PC-9 (cell line): ENCODE data around the gene KLRD1. TPM values are rescaled to one million over a fixed set of nuclear protein-coding genes. Genes with fewer than 3 reads are reported as not detected.

Experiments used
- BruUV-seq: library from RNA; stranded (reverse); fragments of 400-500 nt; replicated peaks from 2 replicates; lab custom pipeline; 2021; lab: Mats Ljungman, UMichigan
- CTCF ChIA-PET: fragments of 300-600 bp; sonication (Branson Sonifier 250); formaldehyde crosslinking; loops from one replicate; lab custom pipeline; 2022; ENCODE audit warnings: antibody characterized with exemption; lab: Charles Lee
- POLR2A ChIA-PET: fragments of 300-600 bp; sonication (Branson Sonifier 250); formaldehyde crosslinking; loops from one replicate; lab custom pipeline; 2022; ENCODE audit warnings: antibody characterized with exemption; ENCODE audit not compliant: unreplicated experiment; lab: Charles Lee
- DNase-seq, 2 experiments: peaks; one replicate each; pipeline versions ENCODE4 v3.0.0 to v3.0.0-alpha.2; 2015 to 2022; ENCODE audit warnings: mixed read lengths in 1 of 2
- H2AFZ ChIP-seq: fragments of 200-600 bp; sonication (generic); 2 replicates; pipeline ENCODE4 v1.8.1; 2017; ENCODE audit warnings: antibody characterized with exemption
- H3F3A ChIP-seq: fragments of 200-600 bp; sonication (generic); 2 replicates; pipeline ENCODE4 v1.8.1; 2017; ENCODE audit warnings: antibody characterized with exemption, mild to moderate bottlenecking, low read depth; ENCODE audit not compliant: insufficient read depth
- H3K27ac ChIP-seq: fragments of 200-600 bp; sonication (generic); 2 replicates; pipeline ENCODE4 v1.6.1; 2016; ENCODE audit warnings: mixed run types
- H3K27me3 ChIP-seq: fragments of 200-600 bp; sonication (generic); 2 replicates; pipeline ENCODE4 v1.6.1; 2016; ENCODE audit warnings: low read depth, mixed run types; ENCODE audit not compliant: insufficient read depth
- H3K36me3 ChIP-seq: fragments of 200-600 bp; sonication (generic); 2 replicates; pipeline ENCODE4 v1.6.1; 2016; ENCODE audit warnings: low read depth, mixed run types
- H3K4me1 ChIP-seq: fragments of 200-600 bp; sonication (generic); replicated peaks from 2 replicates; pipeline ENCODE4 v1.6.1; 2016; ENCODE audit warnings: mixed run types; ENCODE audit not compliant: insufficient read depth
- H3K4me2 ChIP-seq: fragments of 200-600 bp; sonication (generic); 2 replicates; pipeline ENCODE4 v1.6.1; 2017; ENCODE audit warnings: mixed run types
- H3K4me3 ChIP-seq: fragments of 200-600 bp; sonication (generic); 2 replicates; pipeline ENCODE4 v1.6.1; 2016; ENCODE audit warnings: mixed run types
- H3K79me2 ChIP-seq: fragments of 200-600 bp; sonication (generic); 2 replicates; pipeline ENCODE4 v1.6.1; 2017; ENCODE audit warnings: low read depth, mixed run types
- H3K9me2 ChIP-seq: fragments of 200-600 bp; sonication (generic); 2 replicates; pipeline ENCODE4 v1.8.1; 2017; ENCODE audit warnings: mild to moderate bottlenecking; ENCODE audit not compliant: insufficient read depth
- H3K9me3 ChIP-seq: fragments of 200-600 bp; sonication (generic); 2 replicates; pipeline ENCODE4 v1.8.1; 2016; ENCODE audit warnings: low read depth; ENCODE audit not compliant: insufficient read depth
- H4K20me1 ChIP-seq: fragments of 200-600 bp; sonication (generic); 2 replicates; pipeline ENCODE4 v1.8.1; 2017; ENCODE audit not compliant: insufficient read depth
- CTCF ChIP-seq: fragments of 200-600 bp; sonication (generic); conservative IDR thresholded peaks from 2 replicates; pipeline ENCODE4 v1.6.1; 2017; ENCODE audit warnings: mixed run types, antibody characterized with exemption, mild to moderate bottlenecking, moderate library complexity
- EZH2 ChIP-seq: fragments of 200-600 bp; sonication (generic); IDR thresholded peaks from 2 replicates; pipeline ENCODE4 v1.8.0; 2017; ENCODE audit warnings: antibody characterized with exemption, low read depth
- intact Hi-C: fragments of 100-400 bp; cut with micrococcal nuclease; formaldehyde crosslinking; loops from one replicate; pipeline ENCODE4 v1.10.0; 2022; ENCODE audit not compliant: unreplicated experiment
- total RNA-seq: library from RNA; stranded (reverse); gene quantifications from 2 replicates; pipeline ENCODE4 v1.2.3, GENCODE V29; 2021

Gene KLRD1
- total RNA-seq, 1 experiment from 2014 or later: 0.68 TPM

GRCh38 chr12:10289005-10289754 lies 18.5 kb upstream of the KLRD1 start:
- no peak overlapping the region for H3K27ac ChIP-seq
- POLR2A ChIA-PET: interaction anchor here (0.6 kb wide), 1 partner anchor 691 kb away, joined by 4 read pairs; no protein-coding TSS in a partner anchor
- H3K79me2 ChIP-seq: no peaks in the 10 kb centered on the region
- no peaks in the 10 kb centered on the region for H3K4me1 ChIP-seq
- DNase-seq: no peak
- intact Hi-C loops: no loop called here
- H3K9me2 ChIP-seq: no peaks in the 10 kb centered on the region
- H3K4me2 ChIP-seq: no peak overlapping the region
- H3K9me3 ChIP-seq: no peaks in the 10 kb centered on the region
- no peak overlapping the region for H2AFZ ChIP-seq
- H4K20me1 ChIP-seq: no peaks in the 10 kb centered on the region
- TF ChIP-seq CTCF (no peak), EZH2 (no peak)
- H3K36me3 ChIP-seq: no peaks in the 10 kb centered on the region
- no peaks in the 10 kb centered on the region for H3K27me3 ChIP-seq
- H3K4me3 ChIP-seq: no peak overlapping the region
- no peaks in the 10 kb centered on the region for H3F3A ChIP-seq
- BruUV-seq: no TSS peak
- CTCF ChIA-PET: no interaction called here

GRCh38 chr12:10291030-10291429 lies 16.6 kb upstream of the KLRD1 start:
- ChIA-PET POLR2A (no interaction called here), CTCF (no interaction called here)
- Histone ChIP-seq H3K27ac (no peak overlapping the region), H4K20me1 (no peaks in the 10 kb centered on the region), H2AFZ (no peak overlapping the region), H3K4me2 (no peak overlapping the region), H3K9me3 (no peaks in the 10 kb centered on the region; the same call in 1 of the 2 replicates), H3K9me2 (no peaks in the 10 kb centered on the region), H3K27me3 (no peaks in the 10 kb centered on the region), H3K36me3 (no peaks in the 10 kb centered on the region), H3K4me1 (no peaks in the 10 kb centered on the region), H3K79me2 (no peaks in the 10 kb centered on the region), H3F3A (no peaks in the 10 kb centered on the region), H3K4me3 (no peak overlapping the region)
- BruUV-seq: no TSS peak
- DNase-seq: no peak
- intact Hi-C loops: no loop called here
- TF ChIP-seq EZH2 (no peak), CTCF (no peak)

- Histone ChIP-seq H3K4me2 (no peak overlapping the region), H3K27me3 (no peaks in the 10 kb centered on the region), H3K79me2 (no peaks in the 10 kb centered on the region), H3K27ac (no peak overlapping the region), H3K9me2 (no peaks in the 10 kb centered on the region), H3K36me3 (no peaks in the 10 kb centered on the region), H3F3A (no peaks in the 10 kb centered on the region), H4K20me1 (no peaks in the 10 kb centered on the region), H3K4me1 (no peaks in the 10 kb centered on the region), H3K9me3 (no peaks in the 10 kb centered on the region; the same call in 1 of the 2 replicates), H2AFZ (no peak overlapping the region), H3K4me3 (no peak overlapping the region)
- BruUV-seq: no TSS peak
- POLR2A ChIA-PET: no interaction called here
- TF ChIP-seq CTCF (no peak), EZH2 (no peak)
- CTCF ChIA-PET: no interaction called here
- no peak for DNase-seq
- intact Hi-C loops: no loop called here
These were observed 14.5 kb upstream of the KLRD1 start for GRCh38 chr12:10293151-10293550.
